Right hindlimb (tissue), 1 donor: ENCODE measurements around the gene ZNF90.
"Not testable (repeated sequence)": the region's sequence is repeated elsewhere in the genome, so short reads cannot be mapped to it uniquely, and the experiment has no call there.

ENCODE experiments used
- DNase-seq: peaks from one replicate; pipeline ENCODE4 v3.0.0-alpha.2; 2018

ZNF90 gene

GRCh38 chr19:20077791-20078463 is at the start of gene ZNF90:
Gene ZNF90, plus strand, starts transcription at chr19:20078000. Its CDS starts 133 bp downstream, at chr19:20078133.
- DNase-seq: peak; percentile 98

DNA sequence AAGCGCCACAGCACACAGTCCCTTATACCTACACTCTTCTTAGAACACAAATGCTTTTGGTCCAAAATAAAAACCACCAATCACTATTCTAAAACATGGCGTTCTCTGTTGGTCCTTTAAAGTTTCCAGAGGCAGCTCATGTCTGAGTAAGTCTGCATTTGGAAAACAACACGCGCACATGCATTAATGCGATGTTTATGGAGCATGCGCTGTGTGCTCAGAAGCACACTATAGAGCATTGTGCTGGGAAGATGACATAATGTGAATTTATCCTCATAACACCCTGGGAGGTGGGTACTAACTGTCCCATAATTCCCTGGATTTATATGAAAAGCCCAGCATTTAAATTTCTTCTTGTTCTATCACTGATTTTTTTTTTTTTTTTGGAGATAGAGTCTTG is 49.2 kb upstream of the ZNF90 start:
- no peak for DNase-seq

GRCh38 chr19:20035935-20036334 is 41.9 kb upstream of the ZNF90 start:
- no peak for DNase-seq

GRCh38 chr19:20038358-20039202 is 39.2 kb upstream of the ZNF90 start:
- DNase-seq: no peak

- peak; percentile 97 for DNase-seq
These were observed 38.5 kb upstream of the ZNF90 start, which contains the start of gene ZNF682 for GRCh38 chr19:20039203-20039723. Gene ZNF682, minus strand, starts transcription at chr19:20039505. Its CDS starts 160 bp downstream, at chr19:20039345.

DNA sequence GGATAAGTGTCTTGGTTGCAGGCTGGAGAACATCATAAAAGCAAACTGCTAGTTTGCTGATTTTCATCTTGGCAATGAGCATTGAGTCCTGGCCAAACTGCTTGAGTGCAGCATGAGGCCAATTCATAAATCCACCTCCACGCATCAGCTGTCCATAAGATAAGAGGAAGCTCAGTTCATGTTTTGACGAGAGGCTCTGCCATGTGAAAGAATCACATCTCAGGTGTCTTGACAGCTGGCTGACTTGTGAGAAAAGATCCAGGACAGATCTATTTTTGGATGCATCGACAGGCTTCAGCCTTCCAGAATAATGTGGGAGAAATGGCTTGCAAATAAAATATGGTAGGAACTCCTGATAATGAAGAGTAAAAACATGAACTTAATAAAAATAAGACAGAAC is 33.1 kb upstream of the ZNF90 start:
- no peak for DNase-seq

GRCh38 chr19:20045742-20046141 is 32.1 kb upstream of the ZNF90 start:
- not testable (repeated sequence) for DNase-seq

- peak; percentile 98 for DNase-seq
These were observed 25.7 kb upstream of the ZNF90 start for GRCh38 chr19:20051841-20052768.

DNA sequence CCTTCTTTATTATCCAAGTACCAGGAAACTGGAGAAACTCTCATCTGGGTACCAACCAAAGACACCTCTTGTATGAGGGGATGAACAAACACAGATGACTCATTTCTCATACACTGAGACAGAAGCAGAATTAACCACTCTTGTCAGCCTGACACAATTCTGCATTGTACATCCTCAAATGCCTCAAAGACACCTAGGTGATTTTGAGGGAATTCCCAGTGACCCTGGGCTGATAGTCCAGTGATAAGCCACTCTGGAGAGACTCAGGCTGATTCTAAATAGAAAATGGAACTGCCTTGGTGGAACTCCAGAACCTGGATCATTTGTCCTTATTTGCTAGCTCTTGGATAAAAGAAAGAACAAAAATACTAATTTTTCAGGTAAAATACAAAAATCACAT is 19.1 kb upstream of the ZNF90 start:
- not testable (repeated sequence) for DNase-seq

GRCh38 chr19:20060282-20060681 is 17.5 kb upstream of the ZNF90 start:
- no peak for DNase-seq

GRCh38 chr19:20066861-20067260 is 10.9 kb upstream of the ZNF90 start:
- DNase-seq: no peak

- DNase-seq: no peak
These were observed 9.9 kb upstream of the ZNF90 start for GRCh38 chr19:20067943-20068342.

DNA sequence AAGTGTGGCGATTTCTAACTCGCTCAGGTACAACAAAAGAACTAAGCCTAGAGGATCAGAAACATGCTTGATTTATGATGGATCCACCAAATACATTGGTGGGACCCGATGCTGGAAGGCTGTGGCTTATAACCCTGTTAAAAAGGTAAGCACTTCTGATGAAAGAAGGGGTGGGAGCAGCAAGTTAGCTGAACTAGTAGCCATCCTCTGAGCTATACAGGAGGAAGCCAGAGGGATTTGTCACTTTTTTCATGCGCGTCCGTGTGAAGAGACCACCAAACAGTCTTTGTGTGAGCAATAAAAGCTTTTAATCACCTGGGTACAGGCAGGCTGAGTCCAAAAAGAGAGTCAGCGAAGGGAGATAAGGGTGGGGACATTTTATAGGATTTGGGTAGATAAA is 9.2 kb upstream of the ZNF90 start:
- not testable (repeated sequence) for DNase-seq

DNA sequence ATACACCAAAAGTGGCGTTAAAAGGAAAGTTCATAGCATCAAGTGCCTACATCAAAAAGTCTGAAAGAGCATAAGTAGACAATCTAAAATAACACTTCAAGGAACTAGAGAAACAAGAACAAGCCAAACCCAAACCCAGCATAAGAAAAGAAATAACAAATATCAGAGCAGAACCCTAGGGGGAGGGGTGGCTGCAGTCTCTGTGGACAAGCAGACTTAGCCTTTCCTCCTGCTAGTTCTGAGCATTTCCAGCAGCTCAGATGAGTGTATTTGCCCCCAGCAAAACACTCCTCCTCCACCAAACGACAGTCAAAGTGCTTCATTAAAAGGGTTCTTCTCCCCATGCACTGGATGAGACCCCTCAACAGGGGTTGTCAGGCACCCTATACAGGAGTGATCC is 7.1 kb upstream of the ZNF90 start:
- no peak for DNase-seq

DNA sequence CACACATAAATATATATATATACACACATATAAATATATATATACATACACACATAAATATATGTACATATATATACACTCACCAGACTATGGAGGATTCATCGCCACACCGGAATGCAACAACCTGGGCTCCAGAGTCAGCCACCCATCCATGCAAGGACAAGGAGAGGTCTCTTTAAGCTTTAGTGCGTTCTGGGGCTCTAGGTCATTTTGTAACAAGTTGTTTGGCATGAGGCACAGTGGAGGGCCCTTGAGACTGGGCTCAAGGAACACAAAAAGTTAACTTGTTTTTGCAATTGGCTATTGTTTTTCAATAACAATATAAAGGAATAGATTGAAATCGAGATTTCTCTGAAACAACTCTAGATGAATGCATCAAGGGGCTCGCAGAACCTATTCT is 4.9 kb upstream of the ZNF90 start:
- DNase-seq: no peak

DNA sequence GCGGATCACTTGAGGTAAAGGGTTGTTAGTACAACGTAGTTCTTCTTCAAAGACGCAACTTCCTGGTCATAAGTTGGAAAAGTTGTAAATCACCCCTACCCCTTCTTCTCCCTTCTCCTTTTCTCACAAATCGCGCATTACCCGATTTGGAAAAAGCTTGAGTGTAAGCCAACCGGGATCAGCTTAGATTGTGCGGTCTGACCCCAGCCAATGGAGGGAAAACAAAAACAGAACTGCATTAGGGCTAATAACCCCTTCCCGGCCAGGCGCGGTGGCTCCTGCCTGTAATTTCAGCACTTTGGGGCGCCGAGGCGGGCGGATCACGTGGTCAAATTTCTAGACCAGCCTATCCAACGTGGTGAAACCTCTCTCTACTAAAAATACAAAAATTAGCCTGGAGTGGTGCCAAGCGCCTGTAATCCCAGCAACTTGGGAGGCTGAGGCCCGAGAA is 806 bp downstream of the ZNF90 start:
- DNase-seq: peak; percentile 43

- DNase-seq: no peak
These were observed 1.7 kb downstream of the ZNF90 start for GRCh38 chr19:20079476-20079875.

GRCh38 chr19:20080656-20081055 is 2.9 kb downstream of the ZNF90 start:
- DNase-seq: no peak

DNA sequence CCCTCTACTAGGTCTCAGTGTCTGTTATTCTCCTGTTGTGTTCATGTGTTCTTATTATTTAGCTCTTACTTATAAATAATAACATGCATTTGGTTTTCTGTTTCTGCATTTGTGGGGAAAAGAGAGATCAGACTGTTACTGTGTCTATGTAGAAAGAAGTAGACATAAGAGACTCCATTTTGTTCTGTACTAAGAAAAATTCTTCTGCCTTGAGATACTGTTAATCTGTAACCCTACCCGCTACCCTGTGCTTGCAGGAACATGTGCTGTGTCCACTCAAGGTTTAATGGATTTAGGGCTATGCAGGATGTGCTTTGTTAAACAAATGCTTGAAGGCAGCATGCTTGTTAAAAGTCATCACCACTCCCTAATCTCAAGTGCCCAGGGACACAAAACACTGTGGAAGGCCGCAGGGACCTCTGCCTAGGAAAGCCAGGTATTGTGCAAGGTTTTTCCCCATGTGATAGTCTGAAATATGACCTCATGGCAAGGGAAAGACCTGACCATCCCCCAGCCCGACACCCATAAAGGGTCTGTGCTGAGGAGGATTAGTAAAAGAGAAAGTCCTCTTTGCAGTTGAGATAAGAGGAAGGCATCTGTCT is 4.5 kb downstream of the ZNF90 start:
- DNase-seq: not testable (repeated sequence)

DNA sequence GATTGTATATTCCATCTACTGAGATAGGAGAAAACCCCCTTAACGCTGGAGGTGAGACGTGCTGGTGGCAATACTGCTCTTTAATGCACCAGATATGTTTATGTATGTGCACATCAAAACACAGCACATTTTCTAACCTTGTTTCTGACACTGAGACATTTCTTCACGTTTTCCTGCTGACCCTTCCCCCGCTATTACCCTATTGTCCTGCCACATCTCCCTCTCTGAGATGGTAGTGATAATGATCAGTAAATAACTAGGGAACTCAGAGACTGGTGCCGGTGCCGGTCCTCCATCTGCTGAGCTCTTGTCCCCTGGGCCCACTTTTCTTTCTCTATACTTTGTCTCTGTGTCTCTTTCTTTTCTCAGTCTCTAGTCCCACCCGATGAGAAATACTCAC is 5.1 kb downstream of the ZNF90 start:
- DNase-seq: not testable (repeated sequence)

DNA sequence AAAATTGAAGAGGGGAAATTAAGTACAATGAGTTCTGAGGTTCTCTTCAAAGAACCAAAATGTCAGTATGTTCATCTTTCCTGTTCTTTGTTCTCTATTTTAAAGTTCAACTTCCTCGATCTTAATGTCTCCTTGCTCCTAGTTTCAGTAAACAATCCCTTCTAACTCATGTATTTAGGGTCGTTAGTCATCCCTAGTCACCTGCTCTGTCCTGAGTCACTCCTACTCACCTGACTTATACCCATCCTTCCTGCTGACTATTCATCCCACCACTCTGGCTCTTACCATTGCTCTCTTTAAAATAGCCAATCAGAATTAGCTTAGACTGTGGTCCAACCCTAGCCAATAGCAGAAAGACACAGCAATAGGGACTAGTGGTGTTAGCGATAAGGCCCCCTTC is 24.3 kb downstream of the ZNF90 start:
- no peak for DNase-seq

- DNase-seq: no peak
These were observed 25.4 kb downstream of the ZNF90 start for GRCh38 chr19:20103091-20103740.
